Lung (tissue), 12 donors: Measurements from ENCODE around the gene NOTCH4. TPM values are rescaled to one million over a fixed set of nuclear protein-coding genes. Genes with fewer than 3 reads are reported as not detected.
"Not testable (repeated sequence)": the region's sequence is repeated elsewhere in the genome, so short reads cannot be mapped to it uniquely, and the experiment has no call there.

Source experiments
- ATAC-seq: fragments of 200-7000 bp; cut with Tn5 transposase; one replicate; pipeline ENCODE4 v1.9.1; 2020; ENCODE audit warnings: moderate number of reproducible peaks; ENCODE audit not compliant: insufficient read depth, low FRiP score
- DNase-seq, 3 donors: peaks; one replicate each; pipeline ENCODE4 v3.0.0-alpha.2; 2013 to 2017
- H3K27ac ChIP-seq, 2 donors: one replicate each; pipeline ENCODE4 v1.5.1; 2013; ENCODE audit warnings: mild to moderate bottlenecking in 2 of 2, moderate library complexity in 2 of 2, control low read depth in 1 of 2, inconsistent platforms in 1 of 2, low read depth in 1 of 2, low read length in 1 of 2
- H3K27me3 ChIP-seq, 3 donors: one replicate each; pipeline ENCODE4 v1.5.1; 2013; ENCODE audit warnings: low read length in 2 of 3; ENCODE audit not compliant: control insufficient read depth in 3 of 3, insufficient read depth in 3 of 3
- H3K36me3 ChIP-seq, 4 donors: one replicate each; pipeline ENCODE4 v1.5.1; 2013; ENCODE audit warnings: low read length in 4 of 4, mild to moderate bottlenecking in 1 of 4, moderate library complexity in 1 of 4; ENCODE audit not compliant: control insufficient read depth in 4 of 4, insufficient read depth in 4 of 4
- H3K4me1 ChIP-seq, 5 donors: one replicate each; pipeline ENCODE4 v1.5.1; 2013; ENCODE audit warnings: low read length in 5 of 5, mild to moderate bottlenecking in 2 of 5, moderate library complexity in 1 of 5; ENCODE audit not compliant: control insufficient read depth in 5 of 5, insufficient read depth in 5 of 5
- H3K4me3 ChIP-seq: one replicate; pipeline ENCODE4 v1.5.1; 2013; ENCODE audit warnings: mild to moderate bottlenecking, control low read depth, moderate library complexity
- H3K9ac ChIP-seq, 2 donors: one replicate each; pipeline ENCODE4 v1.5.1; 2013; ENCODE audit warnings: low read length in 2 of 2, control low read depth in 1 of 2; ENCODE audit not compliant: insufficient read depth in 1 of 2
- H3K9me3 ChIP-seq, 4 donors: one replicate each; pipeline ENCODE4 v1.5.1; 2013; ENCODE audit warnings: low read length in 3 of 4, mild to moderate bottlenecking in 1 of 4, moderate library complexity in 1 of 4; ENCODE audit not compliant: control insufficient read depth in 4 of 4, insufficient read depth in 3 of 4
- CTCF ChIP-seq: IDR thresholded peaks from 2 replicates; pipeline ENCODE4 v1.5.1; 2012; ENCODE audit warnings: mild to moderate bottlenecking; ENCODE audit errors: control extremely low read depth, extremely low read depth
- WGBS, 2 donors: extraction: QIAGEN DNeasy Blood & Tissue Kit; methylation state at CpG; one replicate each; pipeline ENCODE4 v1.1.7; 2013; 5-methylcytosine and 5-hydroxymethylcytosine counted together
- polyA plus RNA-seq, 2 donors: library from polyadenylated mRNA; stranded (reverse); fragments of 200-250 nt; gene quantifications; one replicate each; pipeline ENCODE4 v1.2.1, GENCODE V29; 2013
- total RNA-seq, 2 donors: library from RNA; depleted of rRNA in 1 of 2; stranded (reverse); fragments of >200 nt in 1 of 2; gene quantifications; one replicate each; pipeline ENCODE4 v1.2.1, GENCODE V29; 2014 to 2021
- donor health status: control.
- donor health status: control.
- donor health status: Bipolar disorder and iron deficiency.
- donor health status: healthy.
- donor health status: DM: yes; HTN: yes; CAD: no.

Gene NOTCH4
- total and polyA plus RNA-seq, 4 donors = 38.8 to 54.6 (median 43.2) TPM

GRCh38 chr6:32244270-32244669, 20.4 kb upstream of the NOTCH4 start:
- Histone ChIP-seq H3K4me1 (peaks cover 0 to 2% (median 0%) of the 10 kb centered on the region in 5 donors), H3K9me3 (no peaks in the 10 kb centered on the region), H3K36me3 (no peaks in the 10 kb centered on the region), H3K9ac (no peak overlapping the region), H3K27ac (peak overlapping the region in 1 of 2 donors; percentile 12), H3K27me3 (peaks cover 0 to 5% (median 0%) of the 10 kb centered on the region in 3 donors), H3K4me3 (no peak overlapping the region)
- WGBS, 2 donors = 74 to 76% methylated on average over 4 of the region's 4 CpGs
- ATAC-seq (no peak), DNase-seq (no peak)
- TF ChIP-seq CTCF = no peak

- H3K27ac ChIP-seq, H3K27me3 ChIP-seq, DNase-seq, H3K4me3 ChIP-seq, H3K9ac ChIP-seq, H3K9me3 ChIP-seq, H3K36me3 ChIP-seq, ATAC-seq, H3K4me1 ChIP-seq: not testable (repeated sequence)
- 85 to 95% methylated on average over 4 of the region's 4 CpGs for WGBS, 2 donors
Measured at GRCh38 chr6:32242318-32242813, 18.5 kb upstream of the NOTCH4 start.

DNA sequence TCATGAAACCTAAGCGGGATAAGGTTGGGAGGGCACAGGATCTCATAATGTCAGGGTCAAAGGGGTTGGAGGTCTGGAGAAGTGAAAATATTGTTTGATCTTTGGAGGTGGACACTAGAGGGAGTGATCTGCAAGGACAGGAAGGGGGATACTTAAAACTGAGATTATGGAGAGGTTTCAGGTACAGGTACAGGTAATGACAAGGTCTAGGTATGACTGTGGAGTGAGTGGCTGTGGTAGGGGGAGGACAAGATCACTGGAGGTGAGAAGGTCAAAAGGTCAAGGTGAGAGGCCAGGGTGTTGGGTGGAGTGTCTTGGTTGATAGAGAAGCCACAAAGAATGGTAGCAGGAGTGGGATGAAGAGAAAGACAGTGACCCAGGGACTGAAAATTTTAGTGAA, 16.8 kb upstream of the NOTCH4 start:
- Histone ChIP-seq H3K9ac (no peak overlapping the region), H3K27ac (no peak overlapping the region), H3K4me3 (no peak overlapping the region), H3K36me3 (no peaks in the 10 kb centered on the region), H3K9me3 (no peaks in the 10 kb centered on the region), H3K27me3 (peaks cover 0 to 5% (median 0%) of the 10 kb centered on the region in 3 donors), H3K4me1 (peaks cover 0 to 2% (median 0%) of the 10 kb centered on the region in 5 donors)
- DNase-seq = no peak
- TF ChIP-seq CTCF = no peak
- 96% methylated on average over 1 of the region's 1 CpG for whole genome bisulfite sequencing, 2 donors
- no peak for ATAC-seq

DNA sequence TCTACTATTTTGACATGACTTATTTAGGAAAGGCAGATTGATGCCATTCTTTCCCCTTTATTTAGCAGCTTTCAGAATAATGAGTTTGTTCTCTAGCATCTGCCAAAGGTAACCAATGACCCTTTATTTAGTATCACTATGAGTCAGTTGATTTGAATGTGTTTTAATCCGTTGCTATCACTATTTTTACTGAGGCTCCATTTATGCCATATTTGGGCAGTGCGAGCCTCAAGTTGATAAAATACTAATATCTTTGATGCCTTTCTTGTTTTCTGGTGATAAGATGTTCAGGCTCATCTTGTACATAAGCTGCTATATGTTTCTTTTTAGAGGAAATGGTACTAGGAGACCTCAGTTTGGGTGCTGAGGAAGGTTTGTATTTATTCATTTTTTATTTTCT, 15.6 kb upstream of the NOTCH4 start:
- Histone ChIP-seq H3K9me3 (no peaks in the 10 kb centered on the region), H3K27ac (no peak overlapping the region), H3K36me3 (no peaks in the 10 kb centered on the region), H3K27me3 (peaks cover 0 to 5% (median 0%) of the 10 kb centered on the region in 3 donors), H3K4me1 (peaks cover 0 to 5% (median 0%) of the 10 kb centered on the region in 5 donors), H3K9ac (no peak overlapping the region), H3K4me3 (no peak overlapping the region)
- no peak for DNase-seq
- no peak for TF ChIP-seq CTCF
- ATAC-seq = no peak
- WGBS, 2 donors = 79 to 89% methylated on average over 2 of the region's 2 CpGs
